ENCODE measurements around the gene TLK1. TPM values are rescaled to one million over a fixed set of nuclear protein-coding genes. Genes with fewer than 3 reads are reported as not detected.
A peak's percentile ranks its signal among the peaks of the same experiment; 100 is the strongest.

TLK1 gene
- polyA plus RNA-seq, 1 experiment, result 28.3 TPM

DNA sequence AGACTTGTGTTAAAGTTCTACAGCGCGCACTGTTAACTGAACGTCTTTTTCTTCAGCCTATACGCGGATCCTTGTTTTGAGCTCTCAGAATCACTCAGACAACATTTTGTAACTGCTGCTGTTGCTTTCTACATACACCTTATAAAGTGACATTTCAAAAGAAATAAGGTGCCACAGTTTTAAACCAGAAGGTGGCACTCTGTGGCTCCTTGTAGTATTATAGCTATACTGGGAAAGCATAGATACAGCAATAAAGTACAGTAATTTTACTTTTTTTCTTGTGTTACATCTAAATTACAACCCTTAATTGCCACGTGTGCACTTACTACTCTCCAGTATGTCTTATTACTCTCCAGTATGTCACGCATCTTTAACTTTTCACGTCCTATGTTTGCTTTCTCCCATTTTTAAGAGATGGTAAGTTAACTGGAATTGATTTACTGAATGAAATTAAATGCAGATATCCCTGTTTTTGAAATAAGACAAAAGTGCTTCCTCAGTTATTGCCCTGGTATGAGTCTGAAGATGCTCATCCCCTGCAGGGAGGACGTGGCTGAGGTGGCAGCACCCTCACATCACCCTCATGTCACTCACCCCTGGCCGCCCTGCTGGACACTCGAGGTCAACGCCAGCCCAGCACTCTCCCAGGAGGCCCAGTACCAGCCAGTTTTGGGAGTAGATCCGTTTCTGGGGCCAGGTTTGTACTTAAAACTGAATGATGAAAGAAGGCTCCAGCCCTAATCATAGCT lies 193.9 kb downstream of the TLK1 start:
- no peak overlapping the region for H3K4me3 ChIP-seq (ENCODE audit: low read depth, low read length)
- H3K27me3 ChIP-seq (ENCODE audit: control insufficient read depth, insufficient read depth, low read length), result no peaks in the 10 kb centered on the region
- H3K27ac ChIP-seq (ENCODE audit: low read depth, low read length), result no peak overlapping the region
- POLR2A ChIA-PET, result no interaction called here
- TF ChIP-seq, protein P1, sequence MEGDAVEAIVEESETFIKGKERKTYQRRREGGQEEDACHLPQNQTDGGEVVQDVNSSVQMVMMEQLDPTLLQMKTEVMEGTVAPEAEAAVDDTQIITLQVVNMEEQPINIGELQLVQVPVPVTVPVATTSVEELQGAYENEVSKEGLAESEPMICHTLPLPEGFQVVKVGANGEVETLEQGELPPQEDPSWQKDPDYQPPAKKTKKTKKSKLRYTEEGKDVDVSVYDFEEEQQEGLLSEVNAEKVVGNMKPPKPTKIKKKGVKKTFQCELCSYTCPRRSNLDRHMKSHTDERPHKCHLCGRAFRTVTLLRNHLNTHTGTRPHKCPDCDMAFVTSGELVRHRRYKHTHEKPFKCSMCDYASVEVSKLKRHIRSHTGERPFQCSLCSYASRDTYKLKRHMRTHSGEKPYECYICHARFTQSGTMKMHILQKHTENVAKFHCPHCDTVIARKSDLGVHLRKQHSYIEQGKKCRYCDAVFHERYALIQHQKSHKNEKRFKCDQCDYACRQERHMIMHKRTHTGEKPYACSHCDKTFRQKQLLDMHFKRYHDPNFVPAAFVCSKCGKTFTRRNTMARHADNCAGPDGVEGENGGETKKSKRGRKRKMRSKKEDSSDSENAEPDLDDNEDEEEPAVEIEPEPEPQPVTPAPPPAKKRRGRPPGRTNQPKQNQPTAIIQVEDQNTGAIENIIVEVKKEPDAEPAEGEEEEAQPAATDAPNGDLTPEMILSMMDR (IDR thresholded peaks at IDR 0.05; ENCODE audit: low read depth, low read length), result peak; percentile 31; the same call in 1 of the 2 replicates
- DNase-seq (ENCODE audit: low read depth, low spot score), result no peak
- no peaks in the 10 kb centered on the region for H3K9me3 ChIP-seq (ENCODE audit: control insufficient read depth, insufficient read depth, low read length)
- CTCF ChIA-PET, result interaction anchor here (0.6 to 1.1 kb wide), 3 partner anchors 10 to 21 kb away, joined by 3 to 6 read pairs (median 3); no protein-coding TSS in a partner anchor

DNA sequence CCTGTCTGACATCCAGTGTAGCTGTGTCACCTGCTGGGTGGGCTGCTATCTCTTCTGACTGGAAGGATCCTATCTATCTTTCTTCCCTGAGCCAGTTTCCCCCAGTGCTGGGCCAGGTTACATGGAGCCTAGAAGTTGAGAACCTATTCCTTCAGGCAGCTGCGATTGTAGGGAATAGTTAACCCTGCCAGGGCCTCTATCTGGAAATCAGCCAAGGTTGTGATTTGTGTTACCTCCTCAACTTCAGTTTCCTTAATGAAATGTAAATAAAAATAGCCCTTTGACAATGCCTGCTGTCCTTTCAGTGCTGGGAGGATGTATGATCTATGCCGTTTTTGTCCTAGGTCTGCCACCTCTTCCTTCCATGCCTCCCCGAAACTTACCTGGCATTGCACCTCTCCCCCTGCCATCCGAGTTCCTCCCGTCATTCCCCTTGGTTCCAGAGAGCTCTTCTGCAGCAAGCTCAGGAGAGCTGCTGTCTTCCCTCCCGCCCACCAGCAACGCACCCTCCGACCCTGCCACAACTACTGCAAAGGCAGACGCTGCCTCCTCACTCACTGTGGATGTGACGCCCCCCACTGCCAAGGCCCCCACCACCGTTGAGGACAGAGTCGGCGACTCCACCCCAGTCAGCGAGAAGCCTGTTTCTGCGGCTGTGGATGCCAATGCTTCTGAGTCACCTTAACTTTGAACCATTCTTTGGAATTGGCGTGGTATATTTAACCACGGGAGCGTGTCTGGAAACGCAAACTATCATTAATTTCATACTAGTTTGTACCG lies 195.1 kb downstream of the TLK1 start:
- DNase-seq (ENCODE audit: low read depth, low spot score), result no peak

DNA sequence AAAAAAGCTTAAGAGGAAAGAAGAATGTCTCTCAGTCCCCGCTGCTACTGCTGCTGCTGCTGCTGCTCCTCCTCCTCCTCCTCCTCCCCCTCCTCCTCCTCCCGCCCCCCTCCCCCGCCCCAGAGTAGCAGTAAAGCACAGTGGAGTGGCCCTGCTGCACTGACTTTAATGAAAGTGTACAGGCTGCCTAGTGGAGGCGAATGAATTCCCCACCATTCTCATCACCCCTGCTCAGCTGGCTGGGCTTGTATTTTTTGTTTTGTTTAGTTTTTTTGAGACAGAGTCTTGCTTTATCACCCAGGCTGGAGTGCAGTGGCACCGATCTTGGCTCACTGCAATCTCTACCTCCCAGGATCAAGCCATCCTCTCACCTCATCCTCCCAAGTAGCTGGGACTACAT lies 197.3 kb downstream of the TLK1 start:
- H3K27ac ChIP-seq (ENCODE audit: low read depth, low read length), result no peak overlapping the region
- ChIA-PET POLR2A (no interaction called here), CTCF (interaction anchor here (0.6 kb wide), 1 partner anchor 275 kb away, joined by 7 read pairs; no protein-coding TSS in a partner anchor)
- no peak for DNase-seq (ENCODE audit: low read depth, low spot score)
- H3K27me3 ChIP-seq (ENCODE audit: control insufficient read depth, insufficient read depth, low read length), result no peaks in the 10 kb centered on the region
- no peaks in the 10 kb centered on the region for H3K9me3 ChIP-seq (ENCODE audit: control insufficient read depth, insufficient read depth, low read length)
- TF ChIP-seq, protein P1 (IDR thresholded peaks at IDR 0.05; ENCODE audit: low read depth, low read length), result no peak
- H3K4me3 ChIP-seq (ENCODE audit: low read depth, low read length), result no peak overlapping the region

More for the DNA sequence above, 195.1 kb downstream of the TLK1 start:
- TF ChIP-seq, protein P1 (IDR thresholded peaks at IDR 0.05; ENCODE audit: low read depth, low read length), result no peak
- H3K27me3 ChIP-seq (ENCODE audit: control insufficient read depth, insufficient read depth, low read length), result no peaks in the 10 kb centered on the region
- POLR2A ChIA-PET, result no interaction called here
- no peak overlapping the region for H3K27ac ChIP-seq (ENCODE audit: low read depth, low read length)
- no peaks in the 10 kb centered on the region for H3K9me3 ChIP-seq (ENCODE audit: control insufficient read depth, insufficient read depth, low read length)
- CTCF ChIA-PET, result interaction anchor here (1.0 kb wide), 1 partner anchor 36 kb away, joined by 3 read pairs; the partner anchor contains the start of gene GORASP2
- H3K4me3 ChIP-seq (ENCODE audit: low read depth, low read length), result no peak overlapping the region

DNA sequence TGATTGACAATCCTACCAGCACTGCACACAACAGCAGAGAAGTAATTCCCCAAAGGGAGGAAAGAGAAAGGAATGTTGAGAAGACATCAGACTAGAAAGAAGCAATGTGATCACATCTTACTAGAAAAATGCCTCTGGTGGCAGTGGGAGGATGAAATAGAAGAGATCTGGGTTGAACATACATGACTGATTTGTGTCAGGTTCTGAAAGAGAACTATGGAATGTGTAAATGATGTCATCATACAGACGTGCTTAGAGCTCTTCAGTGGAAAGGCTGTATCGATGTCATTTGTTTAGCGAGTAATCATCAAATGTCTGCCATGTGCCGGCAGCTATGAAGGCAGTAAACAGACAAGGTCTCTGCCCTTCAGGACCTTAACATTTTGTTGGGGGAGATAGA lies 206.8 kb downstream of the TLK1 start:
- POLR2A ChIA-PET, result interaction anchor here (0.6 kb wide), 1 partner anchor 938 kb away, joined by 3 read pairs; no protein-coding TSS in a partner anchor
- H3K27ac ChIP-seq (ENCODE audit: low read depth, low read length), result no peak overlapping the region
- CTCF ChIA-PET, result no interaction called here
- DNase-seq (ENCODE audit: low read depth, low spot score), result no peak
- H3K9me3 ChIP-seq (ENCODE audit: control insufficient read depth, insufficient read depth, low read length), result no peaks in the 10 kb centered on the region
- no peaks in the 10 kb centered on the region for H3K27me3 ChIP-seq (ENCODE audit: control insufficient read depth, insufficient read depth, low read length)
- TF ChIP-seq, protein P1 (IDR thresholded peaks at IDR 0.05; ENCODE audit: low read depth, low read length), result no peak
- no peak overlapping the region for H3K4me3 ChIP-seq (ENCODE audit: low read depth, low read length)

All from AG04450 (cell line).